Measurements from ENCODE around the gene KAT6B. TPM values are rescaled to one million over a fixed set of nuclear protein-coding genes. Genes with fewer than 3 reads are reported as not detected.

KAT6B gene
- polyA plus RNA-seq, 6 donors from 2014 or later, result 12.0 to 42.5 (median 29.4) TPM

DNA sequence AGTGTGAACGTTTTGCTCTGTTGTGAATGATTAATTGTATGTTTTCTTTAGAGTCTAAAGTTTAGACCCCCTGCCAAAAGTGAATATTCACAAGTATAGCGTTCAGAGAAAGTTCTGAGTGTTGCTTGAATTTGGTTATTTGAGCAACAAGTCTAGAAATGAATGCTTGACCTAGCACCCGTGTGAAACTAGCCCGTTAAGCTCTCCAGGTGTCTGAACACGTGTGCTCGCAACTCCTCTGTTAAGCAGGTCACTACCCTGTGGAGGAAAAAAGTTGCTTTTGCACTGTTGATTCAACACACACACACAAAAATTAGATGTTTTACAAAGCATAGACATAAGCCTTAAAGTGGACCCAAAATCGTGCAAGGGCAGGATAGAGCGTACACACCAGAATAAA lies 206.4 kb downstream of the KAT6B start:
- H3K27ac Mint-ChIP-seq, result peak overlapping the region in 1 of 6 donors; percentile 53
- H3K4me3 Mint-ChIP-seq, result no peak overlapping the region

DNA sequence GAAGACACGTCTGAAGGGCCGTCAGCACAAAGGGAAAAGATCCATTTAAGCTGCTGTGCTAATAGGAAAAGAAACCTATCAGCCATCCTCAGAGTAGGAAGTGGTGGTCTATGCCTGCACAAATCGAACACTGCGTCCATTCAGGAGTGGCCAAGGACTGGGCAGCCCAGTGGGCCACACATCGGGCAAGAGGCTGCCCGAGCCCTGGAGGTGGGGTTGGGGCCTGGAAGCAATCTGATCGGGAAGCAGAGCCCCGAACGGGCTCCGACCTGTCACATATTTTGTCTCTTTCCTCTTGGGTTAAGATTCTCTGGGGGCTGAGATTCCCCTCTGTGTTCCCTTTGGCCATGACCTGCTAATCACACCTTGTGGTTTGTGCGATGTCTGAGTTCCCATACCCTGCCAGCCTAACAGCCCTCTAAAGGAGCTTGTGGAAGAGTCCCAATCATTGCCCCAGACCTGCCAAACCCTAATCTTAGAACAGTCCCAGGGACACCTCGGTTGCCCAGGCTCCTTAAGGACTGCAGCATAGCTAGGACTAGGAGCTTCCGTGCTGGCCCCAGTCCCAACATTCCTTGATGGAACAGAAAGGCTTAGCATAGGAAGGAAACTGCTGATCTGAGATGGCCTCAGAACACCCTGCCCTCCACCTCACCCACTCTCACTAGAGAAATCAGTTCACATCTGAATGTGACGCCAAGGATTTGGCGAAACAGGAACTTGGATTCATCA lies 207.2 kb downstream of the KAT6B start:
- Mint-ChIP-seq H3K27ac (peak overlapping the region in 1 of 6 donors; percentile 53), H3K36me3 (peaks cover 8 to 21% of the 10 kb centered on the region in 2 donors), H3K9me3 (no peaks in the 10 kb centered on the region), H3K27me3 (no peaks in the 10 kb centered on the region), H3K4me1 (peaks cover 11 to 18% (median 17%) of the 10 kb centered on the region in 3 donors), H3K4me3 (no peak overlapping the region)
- ATAC-seq (ENCODE audit: low read depth in 2 of 2), result no peak
- no peak for DNase-seq

More for the DNA sequence above, 206.4 kb downstream of the KAT6B start:
- Mint-ChIP-seq H3K27me3 (no peaks in the 10 kb centered on the region), H3K9me3 (no peaks in the 10 kb centered on the region), H3K4me1 (peaks cover 11 to 18% (median 17%) of the 10 kb centered on the region in 3 donors), H3K36me3 (peaks cover 15 to 27% of the 10 kb centered on the region in 2 donors)
- ATAC-seq (ENCODE audit: low read depth in 2 of 2), result no peak
- DNase-seq, result no peak

DNA sequence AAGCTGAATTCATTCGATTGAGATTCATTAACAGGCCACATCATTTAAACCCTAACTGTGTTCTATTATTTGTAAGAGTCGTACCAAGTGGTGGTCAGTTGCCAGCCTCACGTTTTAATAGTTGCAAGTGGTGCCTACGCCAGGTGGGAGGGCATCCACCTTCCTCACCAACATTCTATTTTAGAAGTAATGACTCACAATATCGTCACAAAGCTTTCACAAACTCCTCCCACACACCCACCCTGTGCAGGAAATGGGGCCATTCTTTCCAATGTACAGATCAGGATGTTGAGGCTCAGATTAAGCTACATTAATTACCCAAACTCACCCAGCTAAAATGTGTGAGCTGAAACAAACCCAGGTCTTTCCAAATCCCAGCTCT lies 207.7 kb downstream of the KAT6B start:
- H3K4me3 Mint-ChIP-seq, result no peak overlapping the region
- H3K4me1 Mint-ChIP-seq, result peaks cover 11 to 18% (median 17%) of the 10 kb centered on the region in 3 donors
- H3K27me3 Mint-ChIP-seq, result no peaks in the 10 kb centered on the region
- DNase-seq (no peak), ATAC-seq (ENCODE audit: low read depth in 2 of 2) (no peak)
- H3K9me3 Mint-ChIP-seq, result no peaks in the 10 kb centered on the region
- H3K27ac Mint-ChIP-seq, result peak overlapping the region in 1 of 6 donors; percentile 48
- H3K36me3 Mint-ChIP-seq, result peaks cover 6 to 15% of the 10 kb centered on the region in 2 donors

DNA sequence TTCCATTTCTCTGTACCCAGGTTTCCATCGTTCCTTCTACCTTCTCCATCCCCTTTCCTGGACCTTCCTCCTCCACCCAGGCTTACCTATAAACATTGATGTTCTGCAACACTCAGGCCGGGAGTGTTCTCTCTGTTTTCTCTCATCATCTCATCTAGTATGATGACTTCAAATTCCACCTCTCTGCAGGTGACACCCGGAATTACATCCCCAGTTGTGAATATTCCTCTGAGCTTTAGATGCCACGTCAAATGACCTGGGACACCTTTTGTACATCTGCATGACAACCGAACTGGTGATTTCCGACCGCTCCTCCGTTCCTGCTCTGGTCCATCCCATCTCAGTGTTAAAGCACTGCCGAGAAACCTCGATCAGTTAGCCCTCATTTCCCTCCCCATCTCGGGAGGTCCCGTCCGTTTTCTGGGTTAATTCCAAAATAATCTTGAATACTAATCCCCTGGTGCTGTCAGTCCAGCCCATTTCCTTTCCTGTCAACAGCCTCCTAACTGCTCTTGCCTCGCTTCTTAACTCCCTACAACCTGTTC lies 208.4 kb downstream of the KAT6B start:
- H3K36me3 Mint-ChIP-seq, result peaks cover under 1 to 9% of the 10 kb centered on the region in 2 donors
- H3K4me3 Mint-ChIP-seq, result no peak overlapping the region
- ATAC-seq (ENCODE audit: low read depth in 2 of 2) (no peak), DNase-seq (no peak)
- no peaks in the 10 kb centered on the region for H3K27me3 Mint-ChIP-seq
- no peaks in the 10 kb centered on the region for H3K9me3 Mint-ChIP-seq
- H3K4me1 Mint-ChIP-seq, result peaks cover 11 to 18% (median 17%) of the 10 kb centered on the region in 3 donors
- H3K27ac Mint-ChIP-seq, result peak overlapping the region in 3 of 6 donors; percentile 7 to 76 (median 10)

DNA sequence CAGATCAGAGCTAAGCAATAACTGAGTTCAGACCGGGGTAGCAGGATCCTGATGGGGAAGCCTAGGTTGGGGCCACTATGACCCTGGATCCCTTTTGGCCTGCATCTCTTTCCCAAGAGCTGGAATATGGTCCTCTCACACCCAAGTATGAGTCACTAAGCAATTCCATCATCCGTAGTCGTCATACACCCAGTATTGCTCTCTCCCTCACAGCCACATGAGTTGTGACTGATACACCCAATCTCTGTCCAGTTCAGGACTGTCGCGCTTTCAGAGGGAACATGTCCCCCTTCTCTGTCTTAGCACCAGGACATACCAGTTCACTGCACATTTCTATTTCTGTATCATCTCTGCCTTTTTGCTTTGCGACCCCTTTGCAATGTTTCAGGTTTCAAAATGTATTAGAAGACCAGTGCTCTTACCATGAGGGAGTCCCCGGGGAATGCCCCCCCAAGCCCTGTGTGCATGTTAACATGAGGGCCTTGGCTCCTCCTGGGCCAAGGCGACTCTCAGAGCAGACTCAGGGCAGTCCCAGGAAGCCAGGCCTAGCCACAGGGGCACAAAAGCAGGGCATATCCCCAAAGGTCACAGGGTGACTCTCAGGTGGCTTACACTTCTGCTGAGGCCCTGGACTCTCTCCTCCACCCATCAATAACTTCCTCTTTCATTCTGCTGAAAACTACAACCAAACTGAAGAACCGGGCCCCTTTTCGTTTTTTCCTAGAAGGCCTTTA lies 209.7 kb downstream of the KAT6B start:
- Mint-ChIP-seq H3K27ac (peak overlapping the region in 3 of 6 donors; percentile 13 to 79 (median 42)), H3K36me3 (no peaks in the 10 kb centered on the region), H3K9me3 (no peaks in the 10 kb centered on the region), H3K4me3 (no peak overlapping the region), H3K4me1 (peaks cover 11 to 18% (median 17%) of the 10 kb centered on the region in 3 donors), H3K27me3 (no peaks in the 10 kb centered on the region)
- DNase-seq (no peak), ATAC-seq (ENCODE audit: low read depth in 2 of 2) (peak in 1 of 2 donors; percentile 61)

DNA sequence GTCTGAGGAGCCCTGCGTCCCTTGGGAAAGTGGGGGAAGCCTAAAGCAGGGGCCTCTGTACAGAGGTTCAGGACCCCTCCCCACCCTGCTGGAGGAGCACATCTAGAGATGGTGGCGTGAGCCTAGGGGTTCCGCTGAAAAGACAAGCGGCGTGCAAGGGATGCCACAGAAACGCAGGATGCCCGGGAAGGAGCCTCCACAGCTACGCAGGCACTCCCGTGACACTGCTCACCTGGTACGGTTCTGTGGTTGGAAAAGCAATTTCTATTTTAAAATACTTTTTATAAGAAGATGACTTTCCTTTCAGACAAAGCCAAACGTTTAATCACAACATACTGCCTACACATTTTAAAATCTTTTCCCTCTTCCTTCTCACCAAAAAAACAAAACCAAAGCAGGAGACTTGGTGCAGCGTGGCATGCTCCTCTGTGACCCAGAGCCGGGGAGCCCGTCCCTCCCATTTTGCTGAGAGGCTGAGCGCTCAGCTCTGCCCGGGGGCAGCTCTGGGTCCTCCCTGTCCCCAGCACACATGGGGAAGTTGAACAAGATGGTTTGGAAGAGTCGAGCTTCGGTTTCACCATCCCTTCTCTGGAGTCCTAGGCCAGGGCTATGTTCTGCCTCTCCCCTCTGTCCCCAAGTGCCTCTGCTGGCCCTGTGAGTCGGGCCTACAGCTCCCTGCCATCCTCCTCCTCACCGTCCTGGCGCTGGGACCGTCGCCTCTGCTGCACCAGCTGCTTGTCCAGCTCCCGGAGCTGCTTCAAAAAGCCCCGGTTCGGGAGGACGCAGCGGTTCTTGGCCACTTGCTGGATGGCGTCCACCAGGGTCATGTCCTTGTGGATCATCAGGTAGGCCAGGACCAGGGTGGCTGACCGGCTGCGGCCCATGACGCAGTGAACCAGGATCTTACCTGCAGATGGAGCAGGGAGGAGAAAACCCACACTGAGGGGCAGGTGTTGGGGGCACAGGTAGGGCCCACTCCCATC lies 211.1 kb downstream of the KAT6B start:
- H3K27ac Mint-ChIP-seq, result no peak overlapping the region
- no peaks in the 10 kb centered on the region for H3K36me3 Mint-ChIP-seq
- no peaks in the 10 kb centered on the region for H3K27me3 Mint-ChIP-seq
- H3K4me1 Mint-ChIP-seq, result peaks cover 11 to 18% (median 17%) of the 10 kb centered on the region in 3 donors
- no peaks in the 10 kb centered on the region for H3K9me3 Mint-ChIP-seq
- no peak for DNase-seq
- ATAC-seq (ENCODE audit: low read depth in 2 of 2), result no peak
- H3K4me3 Mint-ChIP-seq, result peak overlapping the region in 2 of 8 donors; percentile 4 to 47

DNA sequence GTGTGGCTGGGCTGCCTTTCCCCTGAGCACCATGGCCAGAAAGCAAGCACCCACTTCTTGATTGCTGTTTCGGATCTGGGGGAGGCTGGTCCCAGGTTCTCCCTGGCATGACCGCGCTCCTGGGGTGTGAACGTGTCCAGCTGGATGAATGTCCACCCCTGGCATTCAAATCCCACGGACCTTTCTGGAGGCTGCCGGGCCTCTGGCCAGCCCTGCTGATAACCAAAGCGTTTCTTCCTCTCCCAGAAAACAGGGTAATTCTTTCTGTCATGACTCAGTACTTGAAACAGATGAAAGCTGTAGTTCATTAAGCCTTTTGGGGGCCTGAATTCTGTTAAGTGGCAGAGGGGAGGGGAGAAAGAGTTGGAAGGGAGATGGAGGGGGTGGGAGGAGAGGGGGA lies 211.9 kb downstream of the KAT6B start:
- Mint-ChIP-seq H3K4me3 (no peak overlapping the region), H3K27ac (no peak overlapping the region), H3K36me3 (no peaks in the 10 kb centered on the region), H3K4me1 (peaks cover 11 to 18% (median 17%) of the 10 kb centered on the region in 3 donors), H3K9me3 (no peaks in the 10 kb centered on the region), H3K27me3 (no peaks in the 10 kb centered on the region)
- DNase-seq (no peak), ATAC-seq (ENCODE audit: low read depth in 2 of 2) (no peak)

DNA sequence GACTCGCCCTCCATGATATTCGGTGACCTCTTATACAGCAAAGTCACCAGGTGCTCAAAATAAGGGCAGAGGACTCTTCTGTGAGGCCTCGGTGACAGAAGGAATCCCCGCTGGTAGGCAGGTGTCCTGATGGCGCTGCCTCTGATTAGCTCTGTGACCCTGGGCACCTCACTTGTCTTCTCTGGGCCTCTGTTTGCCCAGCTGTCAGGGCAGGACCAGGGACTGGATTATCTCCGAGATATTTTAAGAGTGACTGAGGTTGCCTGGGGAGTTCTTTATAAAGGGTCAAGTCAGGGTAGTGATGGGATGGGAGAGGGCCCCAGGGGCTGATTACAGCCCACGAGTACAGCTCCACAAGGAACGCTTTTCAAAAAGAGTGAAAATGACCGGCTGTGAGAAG lies 214.2 kb downstream of the KAT6B start:
- no peaks in the 10 kb centered on the region for H3K36me3 Mint-ChIP-seq
- no peak overlapping the region for H3K4me3 Mint-ChIP-seq
- no peak for DNase-seq
- H3K27me3 Mint-ChIP-seq, result peaks cover 0 to 18% (median 11%) of the 10 kb centered on the region in 3 donors
- peaks cover 13 to 18% (median 16%) of the 10 kb centered on the region in 3 donors for H3K4me1 Mint-ChIP-seq
- ATAC-seq (ENCODE audit: low read depth in 2 of 2), result no peak
- H3K27ac Mint-ChIP-seq, result peak overlapping the region in 2 of 6 donors; percentile 52 to 81
- H3K9me3 Mint-ChIP-seq, result peaks cover 0 to 4% (median 0%) of the 10 kb centered on the region in 7 donors

DNA sequence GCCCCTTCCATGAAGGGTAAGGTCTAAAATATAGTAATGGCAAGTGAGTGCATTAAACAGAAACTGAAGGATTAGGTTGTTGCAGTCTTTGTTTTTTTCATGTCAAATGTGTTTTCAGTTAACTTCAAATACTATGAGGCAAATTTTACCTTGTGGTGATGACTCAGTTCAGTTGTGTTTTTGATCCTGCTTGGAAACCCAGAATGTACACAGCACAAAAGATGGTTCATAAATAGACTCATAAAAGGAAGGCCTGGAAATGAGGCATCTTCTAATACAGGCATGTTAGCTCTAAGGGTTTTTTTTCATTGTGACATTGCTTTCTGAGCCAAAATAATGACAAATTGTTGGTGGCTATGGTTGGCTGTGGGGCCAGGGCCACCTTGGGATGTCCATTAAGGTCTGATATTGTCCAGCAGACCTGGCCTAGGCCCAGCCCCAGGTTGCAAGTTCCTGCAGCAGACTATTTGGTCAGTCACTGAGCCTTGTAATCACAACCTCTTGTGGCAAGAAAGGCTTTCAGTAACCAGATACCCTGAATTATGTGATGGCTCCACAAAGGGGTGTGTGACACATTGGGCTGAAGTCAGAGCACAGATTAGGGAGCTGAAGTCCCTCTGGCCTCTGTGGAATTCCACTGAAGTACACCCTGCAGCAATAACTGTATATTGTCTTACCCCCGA lies 216.0 kb downstream of the KAT6B start:
- H3K27ac Mint-ChIP-seq, result no peak overlapping the region
- peaks cover 0 to 4% (median 0%) of the 10 kb centered on the region in 7 donors for H3K9me3 Mint-ChIP-seq
- ATAC-seq (ENCODE audit: low read depth in 2 of 2), result no peak
- DNase-seq, result no peak
- peak overlapping the region in 1 of 8 donors; percentile 12 for H3K4me3 Mint-ChIP-seq
- H3K27me3 Mint-ChIP-seq, result peaks cover 4 to 24% (median 18%) of the 10 kb centered on the region in 3 donors
- no peaks in the 10 kb centered on the region for H3K36me3 Mint-ChIP-seq
- H3K4me1 Mint-ChIP-seq, result peaks cover 1 to 7% (median 3%) of the 10 kb centered on the region in 3 donors

DNA sequence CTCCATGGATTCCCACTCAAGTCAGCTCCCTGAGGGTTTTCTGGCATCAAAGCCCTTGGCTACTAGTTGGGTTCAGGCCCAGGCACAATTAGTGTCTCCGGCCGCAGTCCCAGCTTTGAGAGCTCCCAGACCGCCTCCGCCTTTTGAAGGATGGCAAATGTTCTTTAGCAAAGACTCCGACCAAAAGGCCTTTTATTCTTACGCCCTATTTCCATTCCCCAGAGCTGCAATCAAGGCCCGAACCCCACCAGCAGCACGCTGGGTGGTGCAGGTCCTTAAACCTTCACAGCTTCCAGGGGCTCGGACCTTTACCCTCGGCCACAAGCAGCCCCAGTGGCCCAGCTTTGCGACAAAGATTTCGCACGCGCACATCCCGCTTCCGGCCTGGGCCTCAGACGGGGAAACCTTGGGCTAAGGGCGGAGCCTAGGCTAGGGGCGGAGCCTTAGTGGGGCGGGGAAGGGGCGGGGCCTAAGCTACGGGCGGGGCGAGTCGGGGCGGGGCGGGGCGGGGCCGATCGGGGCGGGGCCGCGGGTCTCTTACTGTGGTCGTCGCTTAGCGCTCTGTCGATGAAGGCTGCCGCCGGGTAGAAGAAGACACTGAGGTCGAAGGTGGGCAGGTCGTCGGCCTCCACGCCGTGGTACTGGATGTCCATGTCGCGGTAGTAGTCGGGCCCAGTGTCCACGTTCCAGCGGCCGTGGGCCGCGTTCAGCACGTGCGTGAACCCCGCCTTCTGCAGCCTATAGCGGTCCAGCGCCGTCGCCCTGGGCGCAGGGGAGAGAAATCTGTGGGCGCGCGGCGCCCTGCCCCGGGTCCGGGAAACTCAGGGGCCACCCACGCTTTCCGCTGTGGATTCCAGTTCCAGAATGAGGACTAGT lies 217.1 kb downstream of the KAT6B start:
- H3K9me3 Mint-ChIP-seq, result peaks cover 0 to 4% (median 0%) of the 10 kb centered on the region in 7 donors
- peaks cover 0 to 7% (median 3%) of the 10 kb centered on the region in 3 donors for H3K4me1 Mint-ChIP-seq
- H3K4me3 Mint-ChIP-seq, result peak overlapping the region in 6 of 8 donors; percentile 56 to 73 (median 68)
- H3K27me3 Mint-ChIP-seq, result peaks cover 4 to 24% (median 18%) of the 10 kb centered on the region in 3 donors
- no peaks in the 10 kb centered on the region for H3K36me3 Mint-ChIP-seq
- peak overlapping the region in 1 of 6 donors; percentile 34 for H3K27ac Mint-ChIP-seq
- DNase-seq, result no peak
- peak; percentile 52 to 66 for ATAC-seq (ENCODE audit: low read depth in 2 of 2)

DNA sequence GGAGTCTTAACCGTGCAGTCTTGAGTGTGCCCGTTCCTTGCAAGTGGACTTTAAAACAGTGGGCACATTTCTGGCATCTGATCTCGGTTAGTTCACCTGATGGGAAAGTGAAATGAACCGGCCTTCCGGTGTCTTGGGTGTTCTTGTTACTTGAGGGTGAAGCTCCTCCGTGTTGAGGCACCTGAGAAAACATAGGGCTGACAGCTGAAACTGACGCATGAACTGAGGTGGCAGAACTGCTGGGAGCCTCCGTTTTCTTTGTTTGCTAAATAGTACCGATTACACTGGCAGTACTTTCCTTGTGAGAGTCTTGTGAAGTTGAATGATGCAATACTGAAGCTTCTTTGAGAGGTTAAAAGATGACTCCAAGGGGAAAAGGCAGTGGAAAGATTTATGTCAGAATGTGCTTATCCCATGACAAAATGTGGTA lies 222.3 kb downstream of the KAT6B start:
- Mint-ChIP-seq H3K36me3 (no peaks in the 10 kb centered on the region), H3K27ac (no peak overlapping the region), H3K4me3 (no peak overlapping the region), H3K27me3 (peaks cover 4 to 24% (median 18%) of the 10 kb centered on the region in 3 donors), H3K9me3 (peaks cover 0 to 4% (median 0%) of the 10 kb centered on the region in 7 donors), H3K4me1 (peaks cover 0 to 4% (median 3%) of the 10 kb centered on the region in 3 donors)
- no peak for DNase-seq
- no peak for ATAC-seq (ENCODE audit: low read depth in 2 of 2)
